NCI-H2107 treated with DMSO at 0.1 percent for 48 hours (cell line): ENCODE data around the gene GOLGA8M.
"Not testable (repeated sequence)": the region's sequence is repeated elsewhere in the genome, so short reads cannot be mapped to it uniquely, and the experiment has no call there.

Source experiments
- DNase-seq: peaks from one replicate; lab custom pipeline; 2025; ENCODE audit not compliant: unreplicated experiment; lab: John Stamatoyannopoulos, UW

GOLGA8M gene

GRCh38 chr15:28663717-28664116 is 48.5 kb downstream of the GOLGA8M start:
- not testable (repeated sequence) for DNase-seq

DNA sequence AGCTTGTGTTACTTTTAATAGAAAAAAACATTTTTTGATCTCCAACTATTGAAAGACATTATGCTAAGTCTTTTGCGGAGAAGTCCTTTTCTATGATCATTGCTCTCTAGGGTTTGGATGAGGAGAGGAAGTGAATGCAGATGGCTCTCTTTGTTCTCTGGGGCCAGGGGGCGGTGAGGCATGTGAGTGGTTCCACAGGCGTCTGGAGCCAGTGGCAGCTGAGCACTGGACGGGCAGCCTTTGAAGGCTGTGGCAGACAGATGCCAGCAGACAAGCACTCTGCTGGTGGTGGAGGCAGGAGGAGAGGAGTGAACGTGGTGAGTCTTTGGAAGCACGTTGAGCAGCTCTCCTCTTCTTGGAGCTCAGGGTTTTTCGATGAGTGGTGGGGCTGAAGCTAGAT is 51.5 kb downstream of the GOLGA8M start:
- not testable (repeated sequence) for DNase-seq

DNA sequence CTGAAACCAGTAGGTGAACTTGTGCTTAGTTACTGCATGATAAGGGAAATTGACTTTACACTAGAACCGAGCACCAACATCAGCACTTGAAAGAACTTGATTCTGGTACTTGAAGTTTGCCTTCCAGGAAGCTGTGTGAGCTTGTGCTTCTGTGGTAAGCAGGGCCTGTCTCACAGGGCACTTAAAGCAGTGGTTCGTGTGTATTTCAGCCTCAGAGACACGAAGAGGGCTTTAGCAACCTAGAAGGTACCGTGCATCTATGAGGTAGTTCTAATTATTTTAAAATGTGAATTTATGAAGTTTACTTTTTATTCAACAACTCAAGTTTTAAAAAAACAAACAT is 56.2 kb downstream of the GOLGA8M start:
- DNase-seq: not testable (repeated sequence)

- not testable (repeated sequence) for DNase-seq
Observed at GRCh38 chr15:28655329-28656017, 56.7 kb downstream of the GOLGA8M start.

GRCh38 chr15:28654194-28654593 is 58.0 kb downstream of the GOLGA8M start:
- not testable (repeated sequence) for DNase-seq

GRCh38 chr15:28652538-28652937 is 59.7 kb downstream of the GOLGA8M start:
- not testable (repeated sequence) for DNase-seq
